ENCODE data around the gene GPC6.

The GPC6 gene

GRCh38 chr13:94389604-94390351, 1163.2 kb downstream of the GPC6 start:
- Histone ChIP-seq H3K4me1 (ENCODE audit: insufficient read depth, low read length, severe bottlenecking) (no peaks in the 10 kb centered on the region), H3K9me3 (ENCODE audit: low read length) (no peaks in the 10 kb centered on the region), H3K36me3 (ENCODE audit: insufficient read depth, low read length) (no peaks in the 10 kb centered on the region), H3K79me2 (ENCODE audit: insufficient read depth, low read length) (no peaks in the 10 kb centered on the region), H3K9ac (ENCODE audit: low read length) (no peak overlapping the region), H4K20me1 (ENCODE audit: insufficient read depth, low read length) (no peaks in the 10 kb centered on the region), H3K4me2 (ENCODE audit: low read length) (no peak overlapping the region), H3K4me3 (ENCODE audit: low read depth, low read length, poor library complexity, severe bottlenecking) (no peak overlapping the region), H3K27ac (ENCODE audit: low read depth, low read length, poor library complexity, severe bottlenecking) (no peak overlapping the region), H3F3A (ENCODE audit: insufficient read depth, low read length) (no peaks in the 10 kb centered on the region), H3K9me2 (ENCODE audit: low read depth, low read length) (no peaks in the 10 kb centered on the region), H2AFZ (ENCODE audit: low read length) (no peak overlapping the region), H3K27me3 (ENCODE audit: insufficient read depth, low read length) (no peaks in the 10 kb centered on the region)
- no peak for TF ChIP-seq EZH2 (IDR thresholded peaks at IDR 0.05; ENCODE audit: borderline replicate concordance, low read length)

- no peaks in the 10 kb centered on the region for H3K9me2 ChIP-seq (ENCODE audit: low read depth, low read length)
- H3K36me3 ChIP-seq (ENCODE audit: insufficient read depth, low read length) = no peaks in the 10 kb centered on the region
- no peak overlapping the region for H3K27ac ChIP-seq (ENCODE audit: low read depth, low read length, poor library complexity, severe bottlenecking)
- H3K4me2 ChIP-seq (ENCODE audit: low read length) = no peak overlapping the region
- H3K27me3 ChIP-seq (ENCODE audit: insufficient read depth, low read length) = no peaks in the 10 kb centered on the region
- TF ChIP-seq EZH2 (IDR thresholded peaks at IDR 0.05; ENCODE audit: borderline replicate concordance, low read length) (no peak), CTCF (IDR thresholded peaks at IDR 0.05; ENCODE audit: low read length) (no peak)
- H4K20me1 ChIP-seq (ENCODE audit: insufficient read depth, low read length) = no peaks in the 10 kb centered on the region
- no peaks in the 10 kb centered on the region for H3F3A ChIP-seq (ENCODE audit: insufficient read depth, low read length)
- no peak overlapping the region for H3K9ac ChIP-seq (ENCODE audit: low read length)
- H3K4me1 ChIP-seq (ENCODE audit: insufficient read depth, low read length, severe bottlenecking) = no peaks in the 10 kb centered on the region
- H2AFZ ChIP-seq (ENCODE audit: low read length) = no peak overlapping the region
- no peaks in the 10 kb centered on the region for H3K79me2 ChIP-seq (ENCODE audit: insufficient read depth, low read length)
- no peak overlapping the region for H3K4me3 ChIP-seq (ENCODE audit: low read depth, low read length, poor library complexity, severe bottlenecking)
- no peaks in the 10 kb centered on the region for H3K9me3 ChIP-seq (ENCODE audit: low read length)
Observed at GRCh38 chr13:94390881-94391280, 1164.3 kb downstream of the GPC6 start.

- Histone ChIP-seq H3K79me2 (ENCODE audit: insufficient read depth, low read length) (no peaks in the 10 kb centered on the region), H3K9ac (ENCODE audit: low read length) (no peak overlapping the region), H3K9me2 (ENCODE audit: low read depth, low read length) (no peaks in the 10 kb centered on the region), H2AFZ (ENCODE audit: low read length) (no peak overlapping the region), H3K4me1 (ENCODE audit: insufficient read depth, low read length, severe bottlenecking) (no peaks in the 10 kb centered on the region), H3K27ac (ENCODE audit: low read depth, low read length, poor library complexity, severe bottlenecking) (no peak overlapping the region), H3K36me3 (ENCODE audit: insufficient read depth, low read length) (no peaks in the 10 kb centered on the region), H3K27me3 (ENCODE audit: insufficient read depth, low read length) (no peaks in the 10 kb centered on the region), H3F3A (ENCODE audit: insufficient read depth, low read length) (no peaks in the 10 kb centered on the region), H3K4me2 (ENCODE audit: low read length) (no peak overlapping the region), H3K9me3 (ENCODE audit: low read length) (no peaks in the 10 kb centered on the region), H4K20me1 (ENCODE audit: insufficient read depth, low read length) (no peaks in the 10 kb centered on the region), H3K4me3 (ENCODE audit: low read depth, low read length, poor library complexity, severe bottlenecking) (no peak overlapping the region)
- no peak for TF ChIP-seq CTCF (IDR thresholded peaks at IDR 0.05; ENCODE audit: low read length)
- no peak for TF ChIP-seq EZH2 (IDR thresholded peaks at IDR 0.05; ENCODE audit: borderline replicate concordance, low read length)
Observed at GRCh38 chr13:94394723-94395122, 1168.1 kb downstream of the GPC6 start.

GRCh38 chr13:94395860-94396259, 1169.3 kb downstream of the GPC6 start:
- H3K79me2 ChIP-seq (ENCODE audit: insufficient read depth, low read length) = no peaks in the 10 kb centered on the region
- H3K9me2 ChIP-seq (ENCODE audit: low read depth, low read length) = no peaks in the 10 kb centered on the region
- no peak overlapping the region for H3K27ac ChIP-seq (ENCODE audit: low read depth, low read length, poor library complexity, severe bottlenecking)
- H4K20me1 ChIP-seq (ENCODE audit: insufficient read depth, low read length) = no peaks in the 10 kb centered on the region
- no peak for TF ChIP-seq EZH2 (IDR thresholded peaks at IDR 0.05; ENCODE audit: borderline replicate concordance, low read length)
- no peak for TF ChIP-seq CTCF (IDR thresholded peaks at IDR 0.05; ENCODE audit: low read length)
- no peak overlapping the region for H2AFZ ChIP-seq (ENCODE audit: low read length)
- no peak overlapping the region for H3K4me2 ChIP-seq (ENCODE audit: low read length)
- no peaks in the 10 kb centered on the region for H3F3A ChIP-seq (ENCODE audit: insufficient read depth, low read length)
- H3K4me3 ChIP-seq (ENCODE audit: low read depth, low read length, poor library complexity, severe bottlenecking) = no peak overlapping the region
- no peaks in the 10 kb centered on the region for H3K4me1 ChIP-seq (ENCODE audit: insufficient read depth, low read length, severe bottlenecking)
- no peak overlapping the region for H3K9ac ChIP-seq (ENCODE audit: low read length)
- H3K27me3 ChIP-seq (ENCODE audit: insufficient read depth, low read length) = no peaks in the 10 kb centered on the region
- H3K9me3 ChIP-seq (ENCODE audit: low read length) = no peaks in the 10 kb centered on the region
- no peaks in the 10 kb centered on the region for H3K36me3 ChIP-seq (ENCODE audit: insufficient read depth, low read length)

Measured in OCI-LY1 (cell line).